ENCODE results near the gene EYA2. TPM values are rescaled to one million over a fixed set of nuclear protein-coding genes. Genes with fewer than 3 reads are reported as not detected.

Gene EYA2
- total and polyA plus RNA-seq, 2 donors (not counting 1 experiment from before 2014, with no cell fraction given), result 1.1 to 2.8 TPM

GRCh38 chr20:47070176-47070575 lies 175.5 kb downstream of the EYA2 start:
- Histone ChIP-seq H4K20me1 (ENCODE audit: control insufficient read depth, insufficient read depth, low read length, poor library complexity, severe bottlenecking) (no peaks in the 10 kb centered on the region), H3K27me3 (replicated peaks in 1 of 4; ENCODE audit: control extremely low read depth in 1 of 4, control insufficient read depth in 3 of 4, insufficient read depth in 4 of 4, low read length in 3 of 4) (no peaks in the 10 kb centered on the region), H3K4me2 (replicated peaks; ENCODE audit: low read depth, low read length, poor library complexity, severe bottlenecking) (no peak overlapping the region), H3K27ac (ENCODE audit: low read length in 2 of 2) (no peak overlapping the region), H3K9me3 (ENCODE audit: control extremely low read depth in 1 of 3, control insufficient read depth in 2 of 3, insufficient read depth in 1 of 3, low read length in 2 of 3) (peaks cover 2 to 22% (median 20%) of the 10 kb centered on the region in 3 donors), H3K4me3 (ENCODE audit: control extremely low read depth in 1 of 5, extremely low read depth in 1 of 5, insufficient read depth in 1 of 5, low read depth in 2 of 5, low read length in 4 of 5) (no peak overlapping the region), H2AFZ (ENCODE audit: insufficient read depth, low read depth, low read length, poor library complexity, severe bottlenecking) (no peak overlapping the region), H3K79me2 (ENCODE audit: control insufficient read depth, insufficient read depth, low read length) (no peaks in the 10 kb centered on the region), H3K9ac (ENCODE audit: low read length) (no peak overlapping the region), H3K36me3 (replicated peaks in 1 of 2; ENCODE audit: control extremely low read depth in 1 of 2, control insufficient read depth in 1 of 2, extremely low read depth in 1 of 2, insufficient read depth in 2 of 2, low read length in 1 of 2) (no peaks in the 10 kb centered on the region), H3K4me1 (ENCODE audit: control insufficient read depth in 2 of 2, insufficient read depth in 2 of 2, low read length in 2 of 2) (no peaks in the 10 kb centered on the region)
- H3K4me1 Mint-ChIP-seq, result no peaks in the 10 kb centered on the region
- H3K9me3 Mint-ChIP-seq (ENCODE audit: insufficient read depth), result peaks cover 3% of the 10 kb centered on the region
- no peak overlapping the region for H3K4me3 Mint-ChIP-seq
- intact Hi-C loops (cut with micrococcal nuclease), result no loop called here
- 100% methylated on average over 1 of the region's 3 CpGs for WGBS (ENCODE audit: insufficient coverage)
- H3K27me3 Mint-ChIP-seq, result peaks cover 16% of the 10 kb centered on the region
- H3K27ac Mint-ChIP-seq, result no peak overlapping the region
- ATAC-seq (ENCODE audit: low read depth) (no peak), DNase-seq (no peak)
- CTCF ChIA-PET, result no interaction called here
- POLR2A ChIA-PET, result no interaction called here
- no peak for TF ChIP-seq EZH2 (IDR thresholded peaks at IDR 0.05; ENCODE audit: borderline replicate concordance, insufficient read depth, low read depth, low read length, poor library complexity, severe bottlenecking)
- no peak for TF ChIP-seq CTCF (IDR thresholded peaks at IDR 0.05)

- no peak overlapping the region for H3K4me3 ChIP-seq (ENCODE audit: control extremely low read depth in 1 of 5, extremely low read depth in 1 of 5, insufficient read depth in 1 of 5, low read depth in 2 of 5, low read length in 4 of 5)
- POLR2A ChIA-PET, result no interaction called here
- 86% methylated on average over 10 of the region's 10 CpGs for WGBS (ENCODE audit: insufficient coverage)
Observed at GRCh38 chr20:47071646-47072185, 177.1 kb downstream of the EYA2 start.

More at GRCh38 chr20:47071646-47072185, 177.1 kb downstream of the EYA2 start:
- no peak overlapping the region for H3K27ac ChIP-seq (ENCODE audit: low read length in 2 of 2)
- no peaks in the 10 kb centered on the region for H3K79me2 ChIP-seq (ENCODE audit: control insufficient read depth, insufficient read depth, low read length)
- intact Hi-C loops (cut with micrococcal nuclease), result no loop called here
- no peaks in the 10 kb centered on the region for H3K27me3 ChIP-seq (replicated peaks in 1 of 4; ENCODE audit: control extremely low read depth in 1 of 4, control insufficient read depth in 3 of 4, insufficient read depth in 4 of 4, low read length in 3 of 4)
- peaks cover 17% of the 10 kb centered on the region for H3K27me3 Mint-ChIP-seq
- no peak overlapping the region for H3K4me3 Mint-ChIP-seq
- no peak for TF ChIP-seq EZH2 (IDR thresholded peaks at IDR 0.05; ENCODE audit: borderline replicate concordance, insufficient read depth, low read depth, low read length, poor library complexity, severe bottlenecking)
- TF ChIP-seq CTCF (IDR thresholded peaks at IDR 0.05), result no peak
- no peaks in the 10 kb centered on the region for H3K36me3 ChIP-seq (replicated peaks in 1 of 2; ENCODE audit: control extremely low read depth in 1 of 2, control insufficient read depth in 1 of 2, extremely low read depth in 1 of 2, insufficient read depth in 2 of 2, low read length in 1 of 2)
- CTCF ChIA-PET, result no interaction called here
- H3K9me3 Mint-ChIP-seq (ENCODE audit: insufficient read depth), result peaks cover 10% of the 10 kb centered on the region
- no peaks in the 10 kb centered on the region for H4K20me1 ChIP-seq (ENCODE audit: control insufficient read depth, insufficient read depth, low read length, poor library complexity, severe bottlenecking)
- H3K27ac Mint-ChIP-seq, result no peak overlapping the region
- no peak overlapping the region for H3K4me2 ChIP-seq (replicated peaks; ENCODE audit: low read depth, low read length, poor library complexity, severe bottlenecking)
- DNase-seq (no peak), ATAC-seq (ENCODE audit: low read depth) (no peak)
- H3K4me1 ChIP-seq (ENCODE audit: control insufficient read depth in 2 of 2, insufficient read depth in 2 of 2, low read length in 2 of 2), result no peaks in the 10 kb centered on the region
- peaks cover 3 to 20% (median 19%) of the 10 kb centered on the region in 3 donors for H3K9me3 ChIP-seq (ENCODE audit: control extremely low read depth in 1 of 3, control insufficient read depth in 2 of 3, insufficient read depth in 1 of 3, low read length in 2 of 3)
- H2AFZ ChIP-seq (ENCODE audit: insufficient read depth, low read depth, low read length, poor library complexity, severe bottlenecking), result no peak overlapping the region
- H3K9ac ChIP-seq (ENCODE audit: low read length), result no peak overlapping the region
- H3K4me1 Mint-ChIP-seq, result no peaks in the 10 kb centered on the region

Data from B cell (primary cell).